ENCODE results near the gene ISM2.

DNA sequence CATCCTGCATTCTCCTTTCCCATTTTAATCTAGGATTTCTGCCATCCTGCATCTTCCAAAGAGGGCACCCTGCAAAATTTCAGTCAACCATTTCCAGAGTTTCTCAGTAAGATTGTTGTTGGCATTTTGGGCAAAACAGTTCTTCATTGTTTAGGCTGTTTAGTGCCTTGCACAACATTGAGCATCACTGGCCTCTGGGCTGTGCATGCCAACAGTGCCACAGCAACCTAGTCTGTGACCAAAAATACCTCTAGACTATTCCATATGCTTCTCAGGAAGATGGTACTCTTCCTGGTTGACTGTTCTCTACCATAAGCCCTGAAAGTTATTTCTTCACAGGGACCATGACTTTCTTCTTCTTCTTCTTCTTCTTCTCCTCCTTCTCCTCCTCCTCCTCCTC is 32.5 kb upstream of the ISM2 start:
- TF ChIP-seq CTCF (IDR thresholded peaks at IDR 0.05; ENCODE audit: low read depth, low read length) = no peak
- no peak for TF ChIP-seq EZH2phosphoT487 (IDR thresholded peaks at IDR 0.05; ENCODE audit: low read depth)
